GM19023 (cell line): ENCODE results near the gene NDUFB3.
"Not testable (repeated sequence)": the region's sequence is repeated elsewhere in the genome, so short reads cannot be mapped to it uniquely, and the experiment has no call there.

Experiments
- ATAC-seq: cut with Tn5 transposase; IDR thresholded peaks from one replicate; pipeline ENCODE4 v1.9.1; 2021; ENCODE audit warnings: mild to moderate bottlenecking, moderate library complexity; ENCODE audit not compliant: unreplicated experiment

Gene NDUFB3

GRCh38 chr2:201071479-201072200 lies at the start of gene NDUFB3, which contains the start of gene HYCC2:
Gene NDUFB3 (plus strand): TSS chr2:201072001. CDS start chr2:201078883, 6,882 bp downstream.
Gene HYCC2 (minus strand): TSS chr2:201071671. CDS start chr2:201024009, 47,662 bp downstream.
- ATAC-seq: peak; percentile 99

- ATAC-seq: no peak
Observed at GRCh38 chr2:201024518-201024917, 47.3 kb upstream of the NDUFB3 start.

- not testable (repeated sequence) for ATAC-seq
Observed at GRCh38 chr2:201034355-201034754, 37.4 kb upstream of the NDUFB3 start.

GRCh38 chr2:201038361-201038760 lies 33.4 kb upstream of the NDUFB3 start:
- ATAC-seq: not testable (repeated sequence)

GRCh38 chr2:201038855-201039254 lies 32.9 kb upstream of the NDUFB3 start:
- no peak for ATAC-seq

GRCh38 chr2:201040867-201041628 lies 30.8 kb upstream of the NDUFB3 start:
- ATAC-seq: no peak

- not testable (repeated sequence) for ATAC-seq
Observed at GRCh38 chr2:201042451-201042850, 29.4 kb upstream of the NDUFB3 start.

GRCh38 chr2:201043050-201043449 lies 28.8 kb upstream of the NDUFB3 start:
- not testable (repeated sequence) for ATAC-seq

GRCh38 chr2:201046881-201047280 lies 24.9 kb upstream of the NDUFB3 start:
- ATAC-seq: no peak

- no peak for ATAC-seq
Observed at GRCh38 chr2:201049455-201049854, 22.3 kb upstream of the NDUFB3 start.

GRCh38 chr2:201057087-201057521 lies 14.7 kb upstream of the NDUFB3 start:
- ATAC-seq: no peak

- no peak for ATAC-seq
Observed at GRCh38 chr2:201057715-201058248, 14.0 kb upstream of the NDUFB3 start.

- ATAC-seq: no peak
Observed at GRCh38 chr2:201058914-201059313, 12.9 kb upstream of the NDUFB3 start.

- no peak for ATAC-seq
Observed at GRCh38 chr2:201059961-201060755, 11.6 kb upstream of the NDUFB3 start.

GRCh38 chr2:201063516-201063915 lies 8.3 kb upstream of the NDUFB3 start:
- ATAC-seq: not testable (repeated sequence)

- ATAC-seq: no peak
Observed at GRCh38 chr2:201064797-201065329, 6.9 kb upstream of the NDUFB3 start.

- ATAC-seq: peak; percentile 28
Observed at GRCh38 chr2:201070948-201071478, 788 bp upstream of the NDUFB3 start.

GRCh38 chr2:201072201-201072530 lies 365 bp downstream of the NDUFB3 start:
- no peak for ATAC-seq

- ATAC-seq: no peak
Observed at GRCh38 chr2:201073071-201073470, 1.3 kb downstream of the NDUFB3 start.

- ATAC-seq: no peak
Observed at GRCh38 chr2:201074996-201075395, 3.2 kb downstream of the NDUFB3 start.
